HG02610 (cell line): ENCODE measurements around the gene SLC66A2.

Experiments
- ATAC-seq: cut with Tn5 transposase; IDR thresholded peaks from one replicate; pipeline ENCODE4 v1.9.1; 2021; ENCODE audit warnings: mild to moderate bottlenecking, moderate library complexity; ENCODE audit not compliant: unreplicated experiment

Gene SLC66A2

DNA sequence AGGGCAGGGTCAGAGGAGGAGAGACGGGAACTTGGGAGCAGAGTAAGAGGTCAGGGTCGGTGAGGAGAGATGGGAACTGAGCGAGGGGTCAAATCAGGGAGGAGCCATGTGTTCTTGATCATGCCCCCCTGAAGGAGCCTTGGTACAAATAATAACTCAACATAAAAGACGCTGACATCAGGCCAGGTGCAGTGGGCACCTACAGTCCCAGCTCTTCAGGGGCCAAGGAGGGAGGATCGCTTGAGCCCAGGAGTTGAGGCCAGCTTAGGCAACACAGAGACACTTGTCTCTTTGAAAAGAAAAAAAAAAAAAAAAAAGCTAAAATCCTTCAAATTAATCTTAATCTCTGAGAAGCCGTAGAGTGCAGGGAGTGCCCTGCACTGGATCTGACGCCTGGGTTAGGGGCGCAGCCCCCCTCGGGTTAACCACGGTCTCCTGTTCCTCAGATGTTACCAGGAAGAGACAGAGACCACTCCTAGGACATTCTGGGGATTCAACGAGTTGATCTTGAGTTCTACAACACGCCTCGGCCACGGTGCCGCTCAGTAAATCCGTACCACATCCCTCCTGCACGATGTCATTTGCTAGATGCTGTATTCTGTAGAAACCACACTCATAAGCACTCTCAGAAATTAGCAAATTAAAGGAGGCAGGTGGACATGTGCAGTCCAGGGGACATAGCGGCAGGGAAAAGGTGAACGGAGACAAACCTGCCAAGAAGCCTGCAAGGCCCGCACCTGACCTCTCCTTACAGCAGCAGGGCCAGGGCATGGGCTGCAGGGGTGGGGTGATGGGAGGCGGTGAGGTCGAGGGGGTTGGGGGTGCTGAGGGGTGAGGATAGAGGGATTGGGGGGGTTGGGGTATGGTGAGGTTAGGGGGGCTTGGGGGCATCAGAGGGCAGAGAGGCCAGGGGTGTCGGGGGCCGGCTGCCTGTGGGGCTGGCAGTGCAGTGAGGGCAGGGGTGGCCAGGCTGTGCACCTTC, 29.2 kb downstream of the SLC66A2 start:
- no peak for ATAC-seq

DNA sequence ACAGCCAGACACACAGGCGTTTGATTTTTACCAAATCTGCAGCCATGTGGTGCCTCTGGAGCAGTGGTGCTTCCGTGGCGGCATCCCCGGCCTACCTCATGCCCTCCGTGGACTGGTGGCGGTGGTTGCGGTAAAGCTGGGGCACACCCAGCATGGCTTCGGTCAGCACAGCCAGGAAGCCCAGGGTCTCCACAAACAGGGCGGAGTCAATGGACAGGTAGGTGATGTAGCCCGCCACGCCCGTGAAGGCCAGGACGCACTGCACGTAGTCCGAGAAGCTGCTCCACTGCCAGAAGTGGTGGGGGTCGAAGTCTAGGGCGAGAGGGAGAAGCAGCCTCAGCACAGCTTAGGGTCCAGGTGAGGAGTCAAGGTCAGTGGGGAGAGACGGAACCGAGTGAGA, 32.4 kb downstream of the SLC66A2 start:
- no peak for ATAC-seq

DNA sequence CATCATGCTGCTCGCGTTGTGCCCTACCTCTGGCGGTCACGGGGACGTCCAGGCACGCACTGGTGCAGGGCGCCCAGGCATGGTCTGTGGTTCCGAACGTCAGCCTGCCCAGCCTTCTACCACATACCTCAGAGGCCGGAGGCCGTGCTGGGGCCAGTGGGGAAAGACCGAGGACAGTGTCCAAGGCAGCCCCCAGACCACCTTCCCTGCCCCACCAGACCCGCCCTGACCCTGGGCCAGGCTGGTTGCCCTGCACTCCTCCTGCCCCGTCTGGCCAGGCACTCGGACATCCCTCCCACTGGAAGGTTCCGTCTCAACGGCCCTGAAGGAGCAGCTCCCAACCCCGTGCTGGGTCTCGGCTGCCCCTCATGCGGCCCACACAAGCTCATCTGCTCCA, 32.8 kb downstream of the SLC66A2 start:
- no peak for ATAC-seq

DNA sequence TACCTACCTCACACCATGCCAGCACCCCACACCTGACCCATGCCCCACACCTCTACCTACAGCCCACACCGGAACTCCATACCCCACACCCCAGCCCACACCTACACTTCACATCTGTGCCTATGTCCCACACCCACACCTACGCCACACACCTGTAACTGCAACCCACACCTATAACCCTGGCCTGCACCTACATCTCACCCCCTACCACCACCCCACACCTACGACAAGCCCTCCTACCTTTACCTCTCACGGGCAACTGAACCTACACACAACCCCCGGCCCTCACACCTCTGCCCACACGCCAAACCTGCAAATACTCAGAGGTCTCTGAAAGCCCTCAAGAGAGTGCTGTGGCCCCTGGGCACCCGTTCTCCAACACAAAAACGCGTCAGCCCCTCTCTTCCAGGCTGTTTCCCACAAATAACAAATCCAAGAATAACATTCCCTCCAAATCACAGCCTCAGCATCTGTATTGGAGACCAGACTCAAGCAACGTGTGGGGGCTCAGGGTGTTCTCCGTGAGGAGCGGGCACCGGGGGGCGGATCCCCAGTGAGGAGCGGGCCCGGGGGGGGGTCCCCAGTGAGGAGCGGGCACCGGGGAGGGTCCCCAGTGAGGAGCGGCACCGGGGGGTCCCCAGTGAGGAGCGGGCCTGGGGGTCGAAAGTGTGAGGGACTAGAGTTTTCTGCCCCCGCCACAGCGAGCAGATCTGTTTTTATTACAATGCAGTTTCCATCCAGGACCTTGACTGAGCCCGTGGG, 33.4 kb downstream of the SLC66A2 start:
- ATAC-seq = no peak

DNA sequence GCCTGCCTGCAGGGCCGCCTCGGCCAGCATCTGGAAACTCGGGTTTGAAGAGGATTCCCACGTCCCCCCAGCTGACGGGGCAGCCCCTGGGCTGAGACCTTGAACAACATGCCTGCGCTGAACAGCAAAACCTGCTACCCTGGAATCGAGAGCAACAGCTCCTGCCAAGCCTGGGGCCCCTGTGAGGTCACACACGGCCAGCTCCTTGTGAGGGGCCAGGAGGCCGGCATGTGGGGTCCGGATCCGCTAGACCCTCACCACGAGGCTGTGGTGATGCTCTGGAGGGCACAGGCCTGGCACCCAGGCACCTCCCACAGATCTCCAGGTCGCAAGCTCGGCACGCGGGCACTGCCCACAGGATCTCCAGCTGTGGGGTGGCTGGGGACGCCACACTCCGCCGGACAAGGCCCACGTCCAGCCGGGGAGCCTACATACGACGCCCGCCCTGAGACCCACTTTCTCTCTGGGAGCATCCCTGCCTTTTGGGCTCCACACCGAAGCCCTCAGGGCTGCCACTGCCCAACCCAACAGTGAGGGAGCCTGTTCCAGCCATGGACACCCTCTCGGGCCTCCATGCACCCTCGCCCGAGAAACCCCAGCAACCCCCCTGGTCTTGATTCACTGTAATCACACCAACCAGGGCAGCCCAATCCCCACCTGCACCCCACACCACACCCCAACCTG, 34.1 kb downstream of the SLC66A2 start:
- ATAC-seq = no peak

DNA sequence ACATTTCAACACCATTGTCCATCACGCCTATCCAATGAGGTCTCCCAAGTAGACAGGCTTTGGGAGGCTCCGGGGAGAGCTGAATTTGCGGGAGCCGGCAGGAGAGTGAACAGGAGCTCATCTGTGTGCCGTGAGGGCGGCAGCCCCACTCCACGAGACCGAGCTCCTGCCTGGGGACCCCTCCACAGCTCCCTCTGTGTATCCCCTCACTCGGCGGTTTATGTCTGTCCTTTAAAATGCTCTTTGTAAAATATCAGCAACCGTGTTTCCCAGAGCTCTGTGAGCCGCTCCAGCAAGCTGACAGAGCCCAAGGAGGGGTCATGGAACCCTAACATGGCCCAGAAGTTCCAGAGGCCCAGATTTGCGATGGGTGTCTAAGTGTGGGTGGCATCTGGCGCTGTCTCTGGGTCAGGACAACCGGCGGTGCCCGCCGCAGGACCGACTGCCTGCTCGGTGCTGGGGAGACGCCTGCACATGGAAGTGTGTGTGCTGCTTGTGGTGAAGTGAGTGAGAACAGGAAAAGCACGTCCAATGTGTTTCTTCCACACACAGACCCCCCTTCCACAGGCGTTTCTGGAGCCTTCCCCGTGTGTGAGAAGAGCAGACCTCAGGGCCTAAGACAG, 34.8 kb downstream of the SLC66A2 start:
- no peak for ATAC-seq

DNA sequence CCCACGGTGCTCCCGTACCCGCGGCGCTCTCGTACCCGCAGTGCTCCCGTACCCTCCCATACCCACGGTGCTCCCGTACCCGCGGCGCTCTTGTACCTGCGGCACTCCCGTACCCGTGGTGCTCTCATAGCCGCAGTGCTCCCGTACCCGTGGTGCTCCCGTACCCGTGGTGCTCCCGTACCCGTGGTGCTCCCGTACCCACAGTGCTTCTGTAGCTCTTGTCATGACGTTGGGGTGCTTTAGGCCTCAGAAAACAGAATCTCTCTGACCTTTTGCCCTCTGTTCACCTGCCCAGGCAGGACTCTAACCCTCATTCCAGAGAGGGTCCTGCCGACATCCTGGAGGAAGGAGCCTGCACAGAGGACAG, 35.3 kb downstream of the SLC66A2 start:
- no peak for ATAC-seq

DNA sequence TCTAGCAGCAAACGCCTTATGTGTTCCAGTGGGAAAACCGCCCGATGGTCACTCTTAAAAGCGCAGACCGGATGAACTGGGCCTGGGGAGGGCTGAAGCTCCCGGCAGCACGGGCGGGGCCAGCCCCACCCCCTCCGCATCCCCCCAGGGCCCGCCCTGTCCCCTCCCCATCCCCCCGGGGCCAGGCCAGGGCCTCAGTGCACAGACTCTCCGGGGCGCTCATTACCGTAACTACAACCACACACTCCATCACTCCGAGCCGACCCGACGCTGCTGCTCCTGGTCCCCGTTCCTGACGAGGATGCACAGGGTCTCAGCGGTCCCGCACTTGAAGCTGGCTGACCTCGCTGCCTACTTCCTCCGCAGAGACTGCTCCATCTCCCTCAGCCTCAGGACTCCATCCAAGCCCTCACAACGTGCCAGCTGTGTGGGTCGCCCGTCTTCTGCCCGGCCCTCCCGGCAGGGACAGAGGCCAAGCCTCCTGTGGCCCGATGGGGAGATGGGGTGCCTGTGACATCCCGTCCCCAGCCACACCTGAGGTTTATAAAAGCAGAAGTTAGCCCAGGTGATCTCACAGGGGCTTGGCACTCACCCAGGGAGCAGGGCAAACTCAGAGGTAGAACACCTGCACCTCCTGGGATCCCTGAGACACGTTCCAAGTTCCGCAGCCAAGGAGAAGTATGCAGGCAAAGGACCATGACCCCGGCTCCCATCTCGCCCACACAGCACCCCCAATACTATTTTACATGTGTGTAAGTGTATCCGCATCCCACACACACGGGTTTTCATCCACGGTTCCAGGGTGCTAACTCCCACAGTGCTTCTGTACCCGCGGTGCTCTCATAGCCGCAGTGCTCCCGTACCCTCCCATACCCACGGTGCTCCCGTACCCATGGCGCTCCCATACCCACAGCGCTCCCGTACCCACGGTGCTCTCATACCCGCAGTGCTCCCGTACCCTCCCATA, 36.0 kb downstream of the SLC66A2 start:
- ATAC-seq = no peak

DNA sequence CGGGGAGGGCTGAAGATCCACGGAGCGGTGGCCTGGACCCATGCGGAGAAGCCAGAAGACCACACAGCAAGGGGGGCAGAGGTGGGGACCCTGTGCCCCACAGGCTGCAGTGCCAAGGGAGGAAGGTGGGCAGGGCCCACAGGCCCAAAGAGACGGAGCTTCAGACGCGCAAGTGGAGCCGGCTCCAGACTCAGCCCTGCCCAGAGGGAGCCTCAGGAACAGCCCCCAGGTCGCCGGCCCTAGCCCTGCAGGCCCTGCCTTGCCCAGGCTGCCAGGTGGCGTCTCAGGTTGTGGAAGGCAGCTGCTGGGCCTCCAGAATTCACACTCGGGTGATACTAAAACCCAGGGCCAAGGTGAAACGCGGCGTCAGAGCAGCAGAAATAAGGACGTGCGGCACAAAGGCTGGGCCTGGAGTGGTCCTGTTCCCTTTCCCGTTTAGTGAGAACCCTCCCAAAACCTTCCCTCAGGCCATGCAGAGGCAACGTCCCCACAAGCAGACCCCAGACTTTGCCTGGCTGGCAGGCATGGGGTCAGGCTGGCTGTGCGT, 36.8 kb downstream of the SLC66A2 start:
- no peak for ATAC-seq

DNA sequence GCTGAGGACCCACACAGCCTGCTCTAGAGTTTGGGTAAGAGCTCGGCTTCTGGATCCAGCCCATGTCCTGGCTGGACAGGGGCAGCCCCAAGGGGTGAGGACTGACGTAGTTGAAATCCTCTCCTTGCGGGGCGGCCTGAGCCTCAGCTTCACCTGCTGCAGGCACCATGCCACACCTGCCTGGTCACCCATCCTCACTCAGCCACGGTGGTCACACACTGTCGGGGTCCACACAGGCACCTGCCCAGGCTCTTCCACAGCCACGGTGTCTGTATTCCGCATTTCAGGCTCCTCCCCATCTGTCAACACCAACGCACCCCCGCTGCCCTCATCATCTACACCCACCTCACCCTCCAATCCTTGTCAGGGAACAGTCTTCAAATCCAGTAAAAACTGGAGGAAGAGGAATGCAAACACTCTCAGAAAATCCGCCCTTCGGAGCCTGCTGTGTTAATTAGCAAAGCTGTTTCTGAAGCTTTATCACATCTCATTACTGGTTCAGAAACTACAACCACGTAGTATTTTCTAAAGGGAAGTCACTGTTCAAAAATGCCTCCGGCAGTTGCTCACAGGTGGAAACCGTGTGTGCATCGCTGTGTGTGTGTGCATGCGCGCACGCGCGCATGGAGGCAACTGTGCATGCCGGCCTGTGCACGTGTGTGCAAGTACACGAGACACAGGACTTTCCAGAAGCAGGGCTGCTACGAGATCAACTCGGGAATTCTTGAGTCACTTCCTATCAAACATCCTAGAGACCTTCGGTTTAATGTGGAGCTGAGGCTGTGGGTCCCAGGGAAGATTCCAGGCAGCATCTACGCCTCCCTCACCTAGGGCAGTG, 38.2 kb downstream of the SLC66A2 start:
- no peak for ATAC-seq

DNA sequence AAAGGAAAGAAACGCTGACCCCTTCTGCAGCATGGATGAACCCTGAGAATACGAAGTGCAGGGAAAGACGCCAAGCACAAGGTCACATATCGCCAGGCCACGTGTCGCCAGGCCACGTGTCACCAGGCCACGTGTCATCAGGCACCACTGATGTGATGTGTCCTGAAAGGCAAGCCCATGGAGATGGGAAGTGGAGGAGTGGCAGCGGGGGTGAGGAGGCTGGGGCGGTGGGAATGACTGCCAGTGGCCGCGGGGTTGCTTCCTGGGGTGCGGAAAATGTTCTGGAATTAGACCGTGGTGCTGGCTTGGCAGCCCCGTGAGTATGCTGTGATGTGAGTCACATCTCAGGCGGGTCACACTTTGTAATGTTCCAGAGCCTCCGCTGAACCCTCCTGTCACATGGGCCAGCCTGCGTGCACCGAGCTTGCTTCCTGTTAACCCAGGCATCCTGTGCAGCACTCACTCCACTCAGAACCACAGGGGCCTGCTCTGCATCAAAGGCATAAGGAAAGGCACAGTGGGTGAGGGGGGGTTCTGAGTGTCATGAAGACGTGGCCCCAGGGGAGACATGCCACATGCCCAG, 39.0 kb downstream of the SLC66A2 start:
- ATAC-seq = no peak

DNA sequence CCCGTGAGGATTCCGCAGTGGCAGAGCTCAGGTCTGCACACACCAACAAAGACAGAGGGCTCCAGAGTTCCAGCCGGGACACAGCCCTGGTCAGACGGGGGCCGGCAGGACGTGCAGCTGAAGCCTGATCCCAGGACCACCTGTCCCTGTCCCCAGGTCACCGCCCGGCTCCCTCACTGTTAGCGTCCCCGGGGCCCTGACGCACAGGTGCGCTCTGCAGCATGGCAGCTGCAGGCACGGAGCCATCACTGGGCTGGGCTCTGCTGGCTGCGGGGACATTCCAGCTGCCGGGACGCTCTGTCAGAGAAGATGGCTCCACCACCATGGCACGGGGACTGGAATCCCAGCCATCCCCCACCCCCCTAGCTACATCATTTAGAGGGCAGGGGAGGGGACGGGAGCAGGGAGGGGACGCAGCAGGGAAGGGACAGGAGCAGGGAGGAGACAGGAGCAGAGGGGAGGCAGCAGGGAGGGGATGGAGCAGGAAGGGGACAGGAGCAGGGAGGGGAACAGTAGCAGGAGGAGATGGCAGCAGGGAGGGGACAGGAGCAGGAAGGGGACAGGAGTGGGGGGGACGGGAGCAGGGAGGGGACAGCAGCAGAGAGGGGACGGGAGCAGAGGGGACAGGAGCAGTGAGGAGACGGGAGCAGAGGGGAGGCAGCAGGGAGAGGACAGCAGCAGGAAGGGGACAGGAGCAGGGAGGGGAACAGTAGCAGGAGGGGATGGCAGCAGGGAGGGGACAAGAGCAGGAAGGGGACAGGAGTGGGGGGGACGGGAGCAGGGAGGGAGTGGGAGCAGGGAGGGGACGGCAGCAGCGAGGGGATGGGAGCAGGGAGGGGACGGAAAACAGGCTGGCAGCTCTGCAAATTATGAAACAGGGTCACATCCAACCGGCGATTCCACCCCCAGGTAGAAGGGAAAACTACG, 39.8 kb downstream of the SLC66A2 start:
- ATAC-seq = no peak

DNA sequence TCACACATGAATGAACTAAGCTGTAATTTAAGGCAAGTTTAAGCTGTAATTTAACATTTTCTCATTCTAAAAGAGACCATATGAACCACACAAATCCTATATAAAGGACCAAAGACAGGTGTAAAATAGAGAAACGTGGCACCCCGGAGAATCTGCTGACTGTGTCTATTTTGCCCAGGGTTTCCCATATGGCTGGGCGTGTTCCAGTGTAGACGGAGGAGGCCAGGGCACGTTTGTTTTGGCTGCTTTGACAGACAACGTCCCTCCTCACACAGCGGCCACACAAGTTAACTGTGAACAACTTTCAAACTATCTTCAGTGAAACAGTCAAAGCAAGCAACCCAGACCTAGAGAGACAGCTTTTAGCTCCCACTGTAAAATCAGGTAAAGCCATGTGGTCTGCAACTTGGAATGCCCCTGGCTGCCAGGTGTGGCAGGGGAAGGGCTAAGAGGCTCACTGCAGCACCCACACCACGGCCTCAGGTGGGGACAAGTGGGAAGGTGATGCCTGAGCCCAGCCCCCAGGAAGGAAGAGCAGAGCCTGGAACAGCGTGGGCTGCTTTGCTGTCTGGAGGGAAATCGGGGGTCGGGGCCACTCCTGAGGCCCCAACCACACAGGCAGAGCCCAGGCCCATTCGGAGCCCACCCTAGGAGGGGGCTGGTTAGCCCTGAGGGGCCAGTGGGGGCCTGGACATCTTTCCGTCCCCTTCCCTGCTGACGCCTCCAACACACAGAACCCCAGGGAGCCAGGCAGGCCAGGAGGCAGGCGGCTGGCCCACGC, 40.7 kb downstream of the SLC66A2 start:
- no peak for ATAC-seq

DNA sequence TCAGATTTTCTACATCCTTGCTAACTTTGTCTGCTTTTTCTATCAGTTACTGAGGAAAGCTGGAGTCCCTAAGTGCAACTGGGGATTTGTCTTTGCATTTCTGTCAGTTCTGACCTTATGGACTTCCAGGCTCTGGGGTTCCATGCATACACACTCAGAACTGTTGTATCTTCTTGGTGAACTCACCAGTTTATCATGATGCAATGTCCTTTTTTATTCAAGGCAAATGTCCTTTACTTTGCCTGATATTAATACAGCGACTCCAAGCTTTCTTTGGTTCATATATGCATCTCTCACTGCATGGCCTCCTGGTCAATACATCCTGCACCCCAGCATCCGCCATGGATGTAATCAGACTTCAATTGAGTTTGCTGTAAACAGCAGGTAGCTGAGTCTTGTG, 44.7 kb downstream of the SLC66A2 start:
- no peak for ATAC-seq

DNA sequence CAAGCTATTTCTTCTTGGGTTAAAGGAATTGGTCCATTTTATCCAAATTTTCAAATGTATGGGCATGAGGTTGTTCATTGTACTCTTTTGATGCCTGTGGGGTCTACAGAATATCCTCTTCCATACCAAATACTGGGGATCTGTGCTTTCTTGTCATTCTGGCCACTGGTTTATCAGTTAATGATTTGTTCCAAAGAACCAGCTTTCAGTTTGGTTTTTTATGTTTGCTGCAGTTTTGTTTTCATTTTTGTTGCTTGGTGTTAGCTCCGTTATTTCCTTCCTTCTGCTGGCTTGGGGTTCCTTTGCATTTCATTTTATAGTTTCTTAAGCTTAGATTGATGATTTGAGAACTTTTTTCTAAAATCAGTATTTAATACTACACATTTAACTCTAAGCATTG, 45.5 kb downstream of the SLC66A2 start:
- no peak for ATAC-seq

DNA sequence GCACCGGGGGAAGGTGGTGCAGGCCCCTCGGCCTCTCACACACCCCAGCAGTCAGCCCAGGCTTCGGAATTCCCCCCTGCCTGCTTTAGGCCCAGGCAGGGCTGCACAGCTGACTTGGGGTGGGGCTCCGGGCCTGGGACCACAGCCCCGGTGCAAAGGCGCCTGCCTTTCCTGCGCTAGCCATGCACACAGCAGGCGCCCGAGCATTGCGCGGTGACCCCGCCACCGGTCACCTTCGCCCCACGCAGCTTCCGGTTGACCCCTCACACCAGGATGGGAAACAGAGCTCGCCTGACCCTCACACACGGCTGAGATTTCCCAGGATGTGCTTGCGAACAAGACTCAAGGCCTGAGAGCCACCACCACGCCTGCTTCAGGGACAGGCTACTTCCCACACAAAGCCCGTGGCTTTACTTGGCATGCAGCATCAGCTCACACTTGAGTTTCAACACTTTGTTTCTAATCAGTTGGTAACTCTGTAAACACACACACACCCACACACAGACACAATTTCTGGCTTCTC, 46.0 kb downstream of the SLC66A2 start:
- ATAC-seq = no peak
